DMS79 treated with DMSO at 0.1 percent for 48 hours (cell line): ENCODE measurements around the gene SKIDA1.

Experiments
- DNase-seq: peaks from one replicate; lab custom pipeline; 2025; lab: John Stamatoyannopoulos, UW

The SKIDA1 gene

DNA sequence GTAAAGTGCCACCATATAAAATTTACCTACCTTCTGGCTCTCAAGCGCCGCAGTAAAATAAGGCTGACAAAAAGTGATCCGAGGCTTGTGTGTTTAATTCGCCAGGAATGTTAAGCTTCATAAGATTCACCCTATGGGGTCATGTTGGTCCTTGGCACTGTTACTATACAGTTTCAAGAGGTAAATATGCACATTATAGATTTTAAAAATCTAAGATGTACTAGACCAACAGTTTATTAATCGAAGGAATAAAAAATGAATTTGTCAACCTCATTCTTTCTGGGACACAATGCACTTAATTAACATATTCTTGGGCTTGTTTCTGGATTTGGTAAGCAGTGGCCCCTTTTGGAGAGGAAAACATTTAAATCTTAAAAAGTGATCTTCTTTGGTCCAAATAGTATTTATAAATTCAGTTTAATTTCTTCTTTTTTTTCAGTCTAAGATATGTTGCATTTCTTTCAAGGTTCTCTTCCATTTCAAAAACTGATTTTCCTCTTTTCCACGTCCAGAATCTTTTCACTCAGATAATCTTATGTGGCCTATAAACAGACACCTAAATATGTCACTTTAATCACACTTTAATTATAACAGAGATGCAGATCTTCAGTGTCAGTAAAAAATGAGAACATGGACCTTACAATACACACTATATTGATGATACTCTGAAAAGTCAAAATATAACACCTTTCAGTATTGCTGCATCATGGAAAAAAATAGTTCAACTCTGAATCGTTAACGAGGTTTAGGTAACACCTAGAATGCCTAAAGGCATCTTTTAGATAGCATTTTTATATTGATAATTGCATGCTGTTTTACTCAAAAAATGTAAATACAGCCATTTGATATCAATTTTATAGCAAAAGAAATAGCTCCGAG, 3.8 kb upstream of the SKIDA1 start:
- DNase-seq = peak; percentile 46

DNA sequence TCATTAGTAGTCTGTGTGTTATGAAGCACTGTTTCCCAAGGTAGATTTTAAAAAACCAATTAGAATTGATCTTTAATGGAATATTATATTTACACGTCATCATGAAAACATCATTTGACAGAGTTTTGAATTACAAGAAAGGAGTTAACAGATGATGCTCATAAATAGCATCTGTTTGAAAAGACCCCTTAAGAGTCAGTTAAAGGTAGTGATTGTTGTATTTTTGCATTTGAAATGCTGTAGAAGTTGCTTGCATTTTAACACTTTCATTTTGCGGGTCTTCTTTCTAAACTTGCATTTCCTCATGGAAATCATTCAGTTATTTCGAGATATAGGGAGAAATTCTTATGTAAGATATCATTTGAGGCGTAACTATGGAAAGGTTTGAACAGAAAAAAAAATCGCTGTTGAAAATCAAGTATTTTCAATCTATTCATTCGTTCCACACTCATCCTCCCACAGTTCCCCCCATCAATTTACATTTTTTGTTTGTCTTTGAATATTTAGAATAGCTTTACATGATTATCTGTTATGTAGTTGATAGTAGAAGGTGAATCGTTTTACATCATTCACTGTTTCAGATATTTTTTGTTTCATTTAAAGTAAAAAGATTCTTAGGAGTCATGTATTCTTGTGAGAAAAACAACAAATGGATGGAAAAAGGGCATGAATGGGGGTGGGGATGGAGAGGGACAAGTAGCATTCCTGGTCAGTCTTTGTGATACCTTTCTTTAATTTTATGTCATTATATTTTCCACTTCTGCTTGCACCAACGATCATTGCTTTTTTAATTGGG, 3.0 kb upstream of the SKIDA1 start:
- peak; percentile 46 for DNase-seq

DNA sequence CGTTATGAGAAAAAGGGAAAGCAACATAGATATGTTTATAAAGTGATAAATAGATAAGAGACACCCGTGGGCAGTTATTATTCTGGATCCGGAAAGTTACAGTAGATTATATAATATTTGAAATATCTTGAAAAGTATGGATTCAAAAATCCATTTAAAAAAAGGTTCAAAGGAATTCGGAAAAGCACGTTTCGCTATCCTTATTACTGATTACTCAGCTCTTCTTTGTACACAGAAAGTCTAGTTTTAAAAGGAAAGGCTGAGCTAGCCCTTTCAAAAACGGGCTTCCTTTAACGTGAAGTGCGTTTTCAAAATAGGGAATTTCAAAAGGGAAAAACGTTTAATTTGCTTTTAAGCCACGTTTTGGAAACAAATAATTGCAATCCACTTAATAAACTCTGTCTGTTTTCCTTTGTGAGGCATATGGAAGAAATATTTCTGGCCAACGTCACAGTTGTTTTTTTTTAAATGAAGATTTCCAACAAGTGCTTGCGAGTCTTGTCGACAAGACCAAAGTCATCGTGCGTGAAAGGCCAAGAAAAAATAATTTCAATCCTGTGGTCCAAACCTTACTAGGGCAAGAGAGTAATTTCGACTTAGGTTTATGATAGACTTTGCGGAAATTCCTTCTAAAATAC, 2.2 kb upstream of the SKIDA1 start:
- DNase-seq = peak; percentile 64

DNA sequence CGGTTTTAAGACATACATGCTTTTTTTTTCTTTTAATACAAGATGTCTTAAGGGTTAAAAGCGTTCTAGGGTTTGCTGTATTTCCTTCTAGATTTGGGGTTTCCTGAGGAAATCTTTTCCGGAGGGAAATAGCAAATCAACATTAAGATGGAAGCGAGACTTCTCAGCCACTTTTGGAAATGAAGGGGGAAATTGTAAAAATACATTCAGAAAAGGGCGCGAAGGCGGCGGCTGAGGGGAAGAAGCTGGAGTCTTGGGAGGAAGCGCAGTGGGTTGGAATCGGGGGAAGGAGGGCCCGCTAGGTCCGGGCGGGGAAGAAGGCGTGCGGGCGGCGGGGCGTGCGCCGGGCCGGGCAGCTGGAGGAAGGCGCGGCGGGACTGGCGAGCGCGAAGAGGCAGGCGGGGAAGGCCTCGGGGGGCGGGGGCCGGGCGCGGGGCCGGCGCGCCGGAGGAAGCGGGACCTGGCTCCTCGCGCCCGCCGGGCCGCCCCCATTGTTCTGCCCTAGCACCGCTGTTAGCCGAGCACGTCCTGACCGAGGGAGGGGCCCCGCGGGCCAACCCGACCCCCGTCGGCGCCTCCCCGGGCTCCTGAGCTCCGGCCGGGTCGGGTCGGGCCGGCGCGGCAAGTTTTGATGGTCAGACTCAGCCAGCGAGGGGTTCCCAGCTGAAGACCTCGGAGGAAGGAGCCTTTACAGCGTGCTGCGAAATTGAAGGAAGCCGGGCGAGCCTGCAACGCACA, 1.5 kb upstream of the SKIDA1 start:
- peak; percentile 34 for DNase-seq

DNA sequence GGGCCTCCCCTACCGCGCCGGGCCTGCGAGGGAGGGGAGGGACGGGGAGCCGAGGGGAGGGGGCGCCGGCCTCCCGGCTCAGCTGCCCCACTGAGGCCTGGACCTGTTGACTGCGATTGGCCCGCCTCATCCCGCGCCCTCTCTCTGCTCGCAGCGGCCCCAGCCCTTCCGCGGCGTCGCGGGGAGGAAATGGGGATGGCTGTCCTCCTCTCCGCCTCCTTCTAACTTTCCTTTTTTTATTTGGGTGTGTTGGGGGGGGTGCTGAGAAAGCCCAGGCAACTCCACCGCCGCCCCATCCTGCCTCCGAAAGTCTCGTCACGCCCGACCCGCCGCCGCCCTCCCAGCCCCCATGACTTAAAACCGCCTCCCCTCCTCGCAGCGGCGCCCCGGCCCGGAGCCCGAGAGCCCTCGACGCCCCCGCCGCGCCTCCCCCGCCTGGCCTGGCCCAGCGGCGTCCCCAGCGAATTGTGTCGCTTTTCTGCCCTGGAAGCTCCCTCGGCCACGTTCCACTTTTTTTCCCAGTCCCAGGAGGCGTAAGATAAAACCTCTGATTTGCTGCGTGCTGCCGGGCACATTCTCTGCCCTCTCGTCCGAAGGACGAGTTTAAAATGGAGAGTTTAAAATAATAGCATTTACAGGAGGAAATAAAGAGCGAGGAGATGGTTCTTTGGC, 842 bp upstream of the SKIDA1 start:
- DNase-seq = peak; percentile 40

GRCh38 chr10:21524526-21525366, 736 bp downstream of the SKIDA1 start:
- peak; percentile 42 for DNase-seq

DNA sequence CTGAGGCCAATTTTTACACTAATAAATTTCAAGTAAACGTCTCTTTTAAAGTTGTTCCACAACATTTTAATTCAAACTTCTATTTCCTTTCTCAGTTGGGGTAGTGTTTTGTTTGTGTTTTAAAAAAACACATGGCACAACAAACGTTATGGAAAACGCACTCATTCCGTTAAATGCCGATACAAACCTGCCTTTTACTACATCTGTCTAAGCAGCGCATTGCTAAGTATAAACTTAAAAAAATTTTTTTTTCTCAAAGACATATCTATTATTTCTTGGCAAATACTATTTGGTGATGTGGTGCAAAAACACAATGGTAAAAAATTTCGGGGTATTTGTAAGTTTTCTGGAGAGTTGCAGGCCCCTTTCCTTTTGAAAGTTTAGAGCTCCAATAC, 1.4 kb downstream of the SKIDA1 start:
- DNase-seq = no peak

GRCh38 chr10:21523557-21524008, 1.9 kb downstream of the SKIDA1 start:
- peak; percentile 15 for DNase-seq

- DNase-seq = peak; percentile 15
Measured at GRCh38 chr10:21522631-21523406, 2.7 kb downstream of the SKIDA1 start.

- no peak for DNase-seq
Measured at GRCh38 chr10:21521751-21522533, 3.5 kb downstream of the SKIDA1 start.

DNA sequence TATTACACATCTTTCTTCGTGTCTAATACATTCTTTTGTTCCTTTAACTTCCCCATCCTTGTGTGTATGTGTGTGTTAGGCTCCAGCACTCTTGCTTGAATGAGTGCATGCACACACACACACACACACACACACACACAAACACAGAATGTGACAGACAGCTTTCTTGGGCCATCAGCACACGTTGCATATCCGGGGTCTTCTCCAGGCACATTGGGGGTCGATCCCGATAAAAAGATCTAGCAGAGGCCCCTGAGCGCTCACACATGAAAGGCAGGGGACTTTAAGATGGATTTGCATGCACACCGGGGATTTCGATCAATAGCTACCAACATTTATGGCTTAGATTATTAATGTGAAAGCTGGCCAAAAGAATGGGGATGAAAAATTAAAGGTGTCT, 4.5 kb downstream of the SKIDA1 start:
- no peak for DNase-seq

DNA sequence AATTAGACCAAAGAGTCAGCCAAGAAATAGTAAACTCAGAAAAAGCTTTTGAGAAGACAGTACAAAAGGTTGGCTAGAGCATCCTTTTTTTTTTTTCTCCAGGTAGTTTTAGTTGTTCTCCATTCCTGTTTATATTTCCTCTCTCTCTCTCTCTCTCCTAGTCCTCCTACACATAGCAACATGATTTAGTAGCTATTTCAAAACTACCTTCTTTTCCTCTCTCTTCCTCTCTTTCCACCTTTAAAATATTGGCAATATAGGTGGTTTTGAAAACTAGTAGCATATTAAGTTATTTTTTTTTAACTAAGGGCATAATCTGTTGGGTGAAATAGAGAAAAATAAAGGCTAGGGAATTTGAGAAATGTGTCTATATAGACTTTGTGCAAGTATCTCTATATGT, 5.0 kb downstream of the SKIDA1 start:
- DNase-seq = peak; percentile 50

GRCh38 chr10:21519941-21520436, 5.5 kb downstream of the SKIDA1 start:
- peak; percentile 67 for DNase-seq

GRCh38 chr10:21519397-21519933, 6.0 kb downstream of the SKIDA1 start:
- peak; percentile 35 for DNase-seq

DNA sequence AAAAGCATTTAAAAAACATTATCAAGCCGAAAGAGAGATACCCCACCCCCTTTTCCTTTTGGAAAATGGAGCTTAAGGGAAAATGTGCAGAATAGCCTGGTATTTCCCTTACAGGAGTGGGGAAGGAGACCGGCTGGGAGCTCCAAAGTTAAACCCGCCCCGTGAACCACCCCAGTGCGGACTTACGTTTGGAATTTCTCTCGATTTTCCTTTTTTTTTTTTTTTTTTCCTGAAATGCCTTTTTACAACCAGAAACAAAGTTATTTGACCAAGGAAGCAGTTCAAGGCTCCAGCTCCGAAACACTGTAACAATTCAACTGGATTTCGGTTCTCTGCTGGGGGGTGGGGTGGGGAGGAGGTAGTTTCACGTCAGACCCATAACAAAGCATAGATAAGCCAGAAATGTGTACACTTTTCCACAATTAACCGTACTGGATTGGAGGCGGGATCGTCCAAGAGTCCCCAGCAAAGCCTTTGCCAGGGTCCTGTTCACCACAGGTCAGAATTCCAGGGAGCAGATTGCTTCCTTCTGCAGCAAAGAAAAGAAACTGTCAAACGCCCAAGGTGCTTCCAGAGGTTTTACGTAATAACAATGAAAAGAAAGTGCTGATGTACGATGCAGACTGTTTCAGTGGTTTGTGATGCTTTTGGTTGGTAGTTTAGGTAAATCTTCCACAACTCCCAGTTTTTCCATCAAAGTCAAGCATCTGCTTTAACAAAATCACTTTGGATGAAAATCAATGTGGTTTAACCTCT, 6.7 kb downstream of the SKIDA1 start:
- DNase-seq = peak; percentile 45

GRCh38 chr10:21518149-21518640, 7.3 kb downstream of the SKIDA1 start:
- DNase-seq = peak; percentile 85
